A549 treated with AZD9567 at 1 μM for 4 hours (cell line): Measurements from ENCODE around the gene HUNK. TPM values are rescaled to one million over a fixed set of nuclear protein-coding genes. Genes with fewer than 3 reads are reported as not detected.

Experiments
- total RNA-seq: library from RNA; stranded (reverse); fragments of 200-300 nt; extraction: Qiagen RNA extraction; gene quantifications from 5 replicates; pipeline ENCODE4 v1.2.3, GENCODE V29; 2022; ENCODE audit not compliant: insufficient read depth

Gene HUNK
- 1.3 to 2.4 TPM (median 1.4 TPM) in 5 replicates for total RNA-seq

DNA sequence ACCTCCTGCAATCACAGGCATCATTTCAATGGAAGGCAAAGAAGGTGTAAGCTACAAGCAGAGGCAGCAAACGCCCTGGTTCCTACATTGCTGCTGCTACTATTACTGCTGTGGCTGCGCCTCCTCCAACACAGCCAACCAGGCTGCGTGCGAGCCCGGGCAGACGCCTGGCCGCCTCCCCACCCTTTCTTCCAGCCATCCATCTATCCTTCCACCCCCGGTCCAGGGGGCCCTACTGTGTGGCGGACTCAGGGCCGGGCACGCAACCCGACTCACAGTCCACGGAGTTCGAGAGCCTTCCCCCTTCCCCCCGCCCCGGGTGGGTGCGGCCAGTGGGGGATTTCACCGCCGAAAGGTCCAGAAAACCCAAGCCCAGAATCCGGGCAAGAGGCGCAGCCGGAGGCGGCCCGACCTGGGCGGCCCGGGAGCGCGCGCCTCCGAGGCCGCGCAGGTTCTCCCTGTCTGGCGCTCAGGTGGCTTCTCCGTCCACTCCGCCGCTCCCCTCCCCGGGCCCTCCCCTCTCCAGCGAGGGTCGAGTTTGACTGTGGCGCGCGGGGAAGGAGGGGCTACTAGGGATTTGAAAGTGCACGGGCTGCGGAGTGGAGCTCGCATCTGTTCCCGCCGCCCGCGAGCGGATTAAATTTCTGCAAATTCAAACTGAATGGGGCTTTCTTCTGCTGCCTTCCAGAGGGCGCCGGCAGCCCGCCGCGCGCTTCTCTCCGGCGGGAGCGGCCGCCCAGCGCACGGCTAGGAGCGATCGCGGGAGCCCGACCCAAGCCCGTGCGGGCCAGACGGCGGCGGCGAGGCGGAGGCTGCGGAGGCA, at the start of gene HUNK:
HUNK (plus strand) TSS at position 569 of the 823 bp plus-strand sequence. CDS start 655 bp downstream, outside the sequence.

Other genes starting within 250 kb of the HUNK start
- 383 to 425 TPM (median 399 TPM) in 5 replicates for gene SOD1, start 213.3 kb upstream of the HUNK start, total RNA-seq
- 18.5 to 22.3 TPM (median 20.4 TPM) in 5 replicates for gene SCAF4, start 140.9 kb upstream of the HUNK start, total RNA-seq